Measurements from ENCODE around the gene ESPN. TPM values are rescaled to one million over a fixed set of nuclear protein-coding genes. Genes with fewer than 3 reads are reported as not detected.

The ESPN gene
- total RNA-seq, 1 donor from 2014 or later: 1.6 TPM

GRCh38 chr1:6504887-6505286 is 80.3 kb downstream of the ESPN start:
- Mint-ChIP-seq H3K36me3 (no peaks in the 10 kb centered on the region), H3K4me3 (no peak overlapping the region), H3K4me1 (peaks cover 8% of the 10 kb centered on the region), H3K27me3 (ENCODE audit: low read depth) (no peaks in the 10 kb centered on the region), H3K27ac (no peak overlapping the region), H3K9me3 (no peaks in the 10 kb centered on the region)
- DNase-seq (ENCODE audit: low spot score in 2 of 2, unreplicated experiment in 2 of 2): no peak
- TF ChIP-seq CTCF (IDR thresholded peaks at IDR 0.05; ENCODE audit: unreplicated experiment): no peak

GRCh38 chr1:6505367-6506209 is 81.0 kb downstream of the ESPN start:
- no peak overlapping the region for H3K4me3 Mint-ChIP-seq
- H3K4me1 Mint-ChIP-seq: peaks cover 10% of the 10 kb centered on the region
- H3K27ac Mint-ChIP-seq: no peak overlapping the region
- no peak for DNase-seq (ENCODE audit: low spot score in 2 of 2, unreplicated experiment in 2 of 2)
- no peaks in the 10 kb centered on the region for H3K36me3 Mint-ChIP-seq
- TF ChIP-seq CTCF (IDR thresholded peaks at IDR 0.05; ENCODE audit: unreplicated experiment): no peak
- no peaks in the 10 kb centered on the region for H3K9me3 Mint-ChIP-seq
- H3K27me3 Mint-ChIP-seq (ENCODE audit: low read depth): no peaks in the 10 kb centered on the region

GRCh38 chr1:6506210-6507036 is 81.8 kb downstream of the ESPN start:
- Mint-ChIP-seq H3K9me3 (no peaks in the 10 kb centered on the region), H3K36me3 (no peaks in the 10 kb centered on the region), H3K4me3 (no peak overlapping the region), H3K4me1 (peaks cover 6% of the 10 kb centered on the region), H3K27ac (no peak overlapping the region), H3K27me3 (ENCODE audit: low read depth) (no peaks in the 10 kb centered on the region)
- no peak for DNase-seq (ENCODE audit: low spot score in 2 of 2, unreplicated experiment in 2 of 2)
- no peak for TF ChIP-seq CTCF (IDR thresholded peaks at IDR 0.05; ENCODE audit: unreplicated experiment)

- Mint-ChIP-seq H3K9me3 (no peaks in the 10 kb centered on the region), H3K27me3 (ENCODE audit: low read depth) (no peaks in the 10 kb centered on the region), H3K4me3 (no peak overlapping the region), H3K27ac (no peak overlapping the region), H3K36me3 (no peaks in the 10 kb centered on the region), H3K4me1 (peaks cover 12% of the 10 kb centered on the region)
- TF ChIP-seq CTCF (IDR thresholded peaks at IDR 0.05; ENCODE audit: unreplicated experiment): no peak
- no peak for DNase-seq (ENCODE audit: low spot score in 2 of 2, unreplicated experiment in 2 of 2)
Observed at GRCh38 chr1:6507037-6507428, 82.5 kb downstream of the ESPN start.

GRCh38 chr1:6507461-6507911 is 82.9 kb downstream of the ESPN start:
- DNase-seq (ENCODE audit: low spot score in 2 of 2, unreplicated experiment in 2 of 2): no peak
- Mint-ChIP-seq H3K27ac (no peak overlapping the region), H3K27me3 (ENCODE audit: low read depth) (no peaks in the 10 kb centered on the region), H3K4me3 (no peak overlapping the region), H3K4me1 (peaks cover 15% of the 10 kb centered on the region), H3K9me3 (no peaks in the 10 kb centered on the region), H3K36me3 (no peaks in the 10 kb centered on the region)
- no peak for TF ChIP-seq CTCF (IDR thresholded peaks at IDR 0.05; ENCODE audit: unreplicated experiment)

Measured in mesothelial cell of epicardium (in vitro differentiated cells).